NOMO-1 treated with dmso at 0.1 percent for 144 hours (cell line): Measurements from ENCODE around the gene BNC2.

ENCODE experiments used
- DNase-seq: peaks from one replicate; lab custom pipeline; 2025; ENCODE audit not compliant: unreplicated experiment; lab: John Stamatoyannopoulos, UW

BNC2 gene

DNA sequence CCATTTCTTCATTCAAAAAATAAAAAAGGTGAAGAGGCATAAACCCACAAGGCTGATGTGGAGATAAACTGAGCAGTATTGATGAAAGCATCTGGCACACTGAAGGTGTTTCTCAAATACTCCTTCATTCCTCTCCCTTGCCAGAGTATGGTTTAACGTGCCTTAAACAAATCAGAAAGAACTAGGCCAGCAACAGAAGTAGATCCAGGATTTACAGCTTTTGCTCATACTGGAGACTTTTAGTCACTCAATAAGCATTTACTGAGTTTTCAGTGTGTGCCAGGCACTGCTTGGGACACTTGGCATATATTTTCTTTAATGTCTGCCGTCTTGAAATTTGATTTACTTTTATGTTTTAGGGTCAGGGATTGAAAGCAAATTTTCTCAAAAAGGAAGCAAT lies 53.0 kb downstream of the BNC2 start:
- DNase-seq: no peak

DNA sequence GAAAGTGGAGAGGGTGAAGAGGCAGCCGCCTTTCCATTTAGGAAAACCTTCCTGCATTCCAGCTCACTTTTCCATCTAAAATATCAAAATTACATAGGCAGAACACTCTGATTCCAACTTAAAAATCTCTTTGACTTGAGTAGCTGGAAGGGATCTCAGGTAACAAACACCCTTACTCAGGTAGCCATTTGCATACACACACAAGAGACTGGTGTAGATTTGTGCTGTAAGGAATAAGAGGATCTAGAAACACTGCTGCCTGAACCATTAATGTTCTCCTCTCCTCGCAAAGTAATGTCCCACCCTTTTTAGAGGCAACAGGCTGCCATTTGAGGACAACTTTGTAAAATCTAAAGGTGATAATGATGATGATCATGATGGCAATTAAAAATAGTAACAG lies 53.5 kb downstream of the BNC2 start:
- DNase-seq: no peak

DNA sequence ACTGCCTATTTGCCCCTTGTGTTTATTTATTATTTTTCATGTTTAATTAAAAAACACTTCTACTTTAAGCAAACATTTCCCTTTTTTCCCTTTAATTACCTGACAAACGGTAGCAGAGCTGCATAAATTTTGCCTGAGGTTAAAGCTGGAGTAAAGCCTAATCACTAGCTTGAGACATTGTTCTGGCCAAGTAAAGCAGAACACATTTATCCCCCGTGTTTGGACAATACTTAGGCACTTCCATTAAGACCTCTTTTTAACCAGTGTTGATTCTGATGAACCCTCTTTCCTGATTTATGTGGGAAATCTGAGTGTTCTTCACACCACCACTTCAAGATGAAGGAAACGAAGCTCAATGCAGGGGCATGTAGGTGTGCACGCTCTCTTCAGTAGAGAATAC lies 54.5 kb downstream of the BNC2 start:
- DNase-seq: no peak

DNA sequence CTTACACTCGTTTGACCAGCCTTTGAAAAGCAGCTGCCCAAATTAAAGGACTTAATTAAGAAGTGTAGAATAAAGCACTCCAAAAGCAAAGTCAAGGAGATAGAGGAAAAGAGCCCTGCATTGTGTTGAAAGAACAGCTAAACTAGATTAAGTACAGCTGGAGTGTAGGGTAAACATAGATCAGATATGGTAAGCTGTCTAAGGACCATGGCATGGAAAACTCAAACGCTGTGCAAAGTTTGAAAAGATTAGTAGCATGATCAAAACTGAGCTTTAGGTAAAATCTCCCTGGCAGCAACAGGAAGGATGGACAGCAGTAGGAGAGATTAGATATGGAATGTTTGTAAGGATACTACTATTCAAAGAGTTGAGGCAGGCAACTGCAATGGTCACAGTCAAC lies 55.4 kb downstream of the BNC2 start:
- no peak for DNase-seq

DNA sequence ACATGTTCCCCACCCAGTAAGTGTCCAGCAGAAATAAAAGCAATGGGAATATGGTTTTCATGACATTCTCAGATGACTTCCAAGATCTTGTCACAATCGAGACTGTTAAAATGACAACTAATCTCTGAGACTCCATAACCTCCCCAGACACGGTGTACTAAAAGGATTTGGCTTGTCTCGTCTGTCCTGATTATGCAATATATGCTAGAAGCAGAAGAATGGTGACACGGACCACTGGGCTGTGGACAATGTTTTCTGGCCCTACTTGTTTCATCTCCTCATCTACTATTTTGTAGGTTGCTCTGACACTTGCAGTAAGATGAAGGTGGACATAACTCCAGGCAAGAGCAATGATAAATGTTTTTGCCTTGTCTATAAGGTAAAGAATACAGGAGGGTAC lies 56.6 kb downstream of the BNC2 start:
- DNase-seq: no peak

DNA sequence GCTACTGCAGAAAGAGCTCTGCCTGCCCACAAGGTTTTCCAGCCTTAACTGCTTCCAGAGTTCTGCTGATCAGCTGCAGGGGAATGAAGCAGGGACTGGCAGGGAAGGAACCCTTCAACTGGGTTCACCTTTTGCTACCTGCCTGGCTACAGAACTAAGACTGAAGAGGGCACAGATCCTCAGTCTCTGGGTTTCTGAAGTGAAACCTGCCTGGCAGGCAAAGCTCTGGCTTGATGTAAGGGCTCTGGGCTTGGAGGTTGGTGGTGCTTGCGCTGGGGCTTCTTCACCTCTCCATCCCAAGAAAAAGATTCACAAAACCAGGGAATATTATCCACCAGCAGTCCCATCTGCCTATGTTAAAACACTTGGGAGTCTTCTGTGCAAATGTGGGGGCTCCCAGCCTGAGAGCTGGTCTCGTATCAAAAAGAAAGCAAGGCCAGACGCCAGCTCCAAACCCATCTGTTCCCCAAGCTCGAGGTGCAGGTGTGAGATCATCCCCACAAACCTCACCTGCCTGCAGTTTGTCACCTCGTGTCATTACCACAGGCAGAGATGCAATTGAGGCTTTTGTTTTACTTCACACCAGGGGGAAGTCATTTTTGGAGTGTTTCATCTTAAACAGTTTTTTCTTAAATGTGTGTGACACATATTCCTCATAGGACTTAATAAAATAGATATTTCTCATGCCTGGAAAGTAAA lies 58.3 kb downstream of the BNC2 start:
- no peak for DNase-seq

DNA sequence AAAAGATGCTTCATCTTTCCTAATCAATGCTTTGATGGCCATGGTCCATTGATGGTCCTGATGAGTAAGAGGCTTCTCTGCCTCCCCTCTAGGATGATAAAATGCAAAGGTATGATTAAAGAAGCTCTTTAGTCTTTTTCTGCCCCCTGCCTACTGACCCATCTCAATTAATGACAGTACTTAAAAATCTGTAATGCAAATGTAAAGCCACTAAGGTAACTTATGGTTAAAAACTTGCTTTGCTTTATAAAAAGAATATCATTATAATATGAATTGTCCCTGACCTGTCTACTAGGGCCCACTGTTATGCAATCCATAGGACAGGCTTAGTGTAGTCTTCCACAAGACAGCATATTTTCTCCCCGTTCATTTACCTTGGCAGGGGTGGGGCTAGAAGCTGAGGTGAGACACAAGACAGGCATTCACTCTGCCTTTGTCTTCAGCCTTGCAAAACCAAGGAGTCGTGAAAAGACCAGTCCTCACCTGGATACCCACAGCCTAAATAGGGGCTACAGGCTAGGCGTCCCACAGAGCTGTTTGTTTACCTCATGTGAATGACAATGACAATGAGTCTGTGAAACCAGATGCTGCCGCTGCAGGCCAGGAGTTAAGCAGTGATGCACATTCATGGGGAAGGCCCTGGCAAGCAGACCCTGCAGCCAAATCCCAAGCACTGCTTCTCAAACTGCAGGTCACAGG lies 60.4 kb downstream of the BNC2 start:
- no peak for DNase-seq

DNA sequence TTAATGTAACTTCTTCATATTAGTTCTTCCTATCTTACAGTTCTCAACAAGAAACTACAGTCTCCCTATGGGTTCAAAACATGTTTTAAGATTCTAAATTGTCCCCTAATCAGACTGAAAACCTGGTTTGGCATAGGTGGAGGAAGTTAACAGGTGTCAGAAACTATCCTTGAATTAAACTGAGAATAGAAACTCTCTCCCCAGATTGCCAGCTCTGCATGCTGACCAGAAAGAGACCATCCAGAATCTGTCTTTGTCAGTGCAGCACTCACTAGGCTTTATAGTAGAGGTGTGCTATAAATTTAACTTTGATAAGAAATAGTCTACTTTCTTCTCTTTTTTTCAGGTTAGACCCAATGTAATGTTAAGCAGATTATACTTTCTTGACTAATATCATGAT lies 63.8 kb downstream of the BNC2 start:
- DNase-seq: no peak

DNA sequence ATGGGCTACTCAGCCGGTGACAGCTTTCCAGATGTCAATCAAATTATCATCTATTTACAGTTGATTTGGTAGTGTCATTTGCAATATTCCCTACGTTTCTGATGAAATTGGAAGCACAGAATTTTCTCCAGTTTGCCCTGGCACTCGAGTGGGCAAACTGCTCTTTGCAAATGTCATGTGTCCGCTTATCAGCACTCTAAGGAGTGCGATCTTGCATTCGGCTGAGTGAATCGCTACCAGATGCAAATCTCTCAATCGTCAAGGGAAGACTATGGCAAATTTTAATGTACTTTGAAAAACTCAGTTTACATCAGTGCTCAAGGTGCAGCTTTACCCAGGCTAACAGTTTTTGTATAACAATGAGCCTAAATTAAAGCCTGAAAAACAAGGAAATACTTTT lies 66.8 kb downstream of the BNC2 start:
- no peak for DNase-seq

DNA sequence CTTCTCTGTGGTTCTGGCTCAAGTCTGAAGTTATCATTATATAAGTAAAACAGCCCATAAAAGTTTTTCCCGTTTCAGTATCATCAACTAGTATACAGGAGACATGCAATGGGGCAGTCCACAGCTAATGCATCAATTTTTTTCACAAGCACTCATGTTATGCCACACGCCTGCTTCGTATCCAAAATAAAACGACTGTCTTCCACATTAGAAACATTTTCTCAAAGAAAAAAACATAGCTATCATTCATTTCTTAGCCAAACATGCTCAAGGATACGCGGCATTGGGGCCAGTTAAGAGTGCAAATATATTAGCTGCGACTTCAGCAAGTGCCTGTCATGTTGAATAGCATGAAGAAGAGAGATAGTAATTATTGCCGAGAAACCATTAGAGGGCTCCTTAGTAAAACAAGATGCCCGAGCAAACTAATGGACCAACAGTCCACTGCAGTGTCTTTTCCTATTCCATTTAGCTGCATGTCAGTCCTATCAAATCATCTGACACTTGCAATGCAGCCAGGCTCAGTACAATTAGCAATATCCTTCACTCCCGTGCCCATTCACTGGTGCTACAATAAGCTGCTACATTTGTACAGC lies 68.5 kb downstream of the BNC2 start:
- no peak for DNase-seq

DNA sequence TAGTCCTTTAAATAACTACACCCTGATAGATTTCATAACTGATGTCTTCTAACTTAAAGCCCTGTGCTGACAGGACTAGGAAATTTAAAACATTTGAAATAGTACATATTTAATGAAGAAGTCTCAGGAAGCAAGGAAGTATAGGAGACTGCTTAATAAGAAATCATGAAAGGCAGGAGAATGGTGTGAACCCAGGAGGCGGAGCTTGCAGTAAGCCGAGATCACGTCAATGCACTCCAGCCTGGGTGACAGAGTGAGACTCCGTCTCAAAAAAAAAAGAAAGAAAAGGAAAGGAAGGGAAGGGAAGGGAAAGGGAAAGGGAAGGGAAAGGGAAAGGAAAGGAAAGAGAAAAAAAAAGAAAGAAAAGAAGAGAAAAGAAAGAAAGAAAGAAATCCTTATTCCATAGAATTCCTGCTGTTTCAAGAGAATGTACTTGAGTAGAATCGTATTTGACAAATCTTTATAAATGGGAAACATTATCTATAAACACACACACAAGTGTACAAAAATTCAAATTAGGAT lies 74.1 kb downstream of the BNC2 start:
- no peak for DNase-seq

DNA sequence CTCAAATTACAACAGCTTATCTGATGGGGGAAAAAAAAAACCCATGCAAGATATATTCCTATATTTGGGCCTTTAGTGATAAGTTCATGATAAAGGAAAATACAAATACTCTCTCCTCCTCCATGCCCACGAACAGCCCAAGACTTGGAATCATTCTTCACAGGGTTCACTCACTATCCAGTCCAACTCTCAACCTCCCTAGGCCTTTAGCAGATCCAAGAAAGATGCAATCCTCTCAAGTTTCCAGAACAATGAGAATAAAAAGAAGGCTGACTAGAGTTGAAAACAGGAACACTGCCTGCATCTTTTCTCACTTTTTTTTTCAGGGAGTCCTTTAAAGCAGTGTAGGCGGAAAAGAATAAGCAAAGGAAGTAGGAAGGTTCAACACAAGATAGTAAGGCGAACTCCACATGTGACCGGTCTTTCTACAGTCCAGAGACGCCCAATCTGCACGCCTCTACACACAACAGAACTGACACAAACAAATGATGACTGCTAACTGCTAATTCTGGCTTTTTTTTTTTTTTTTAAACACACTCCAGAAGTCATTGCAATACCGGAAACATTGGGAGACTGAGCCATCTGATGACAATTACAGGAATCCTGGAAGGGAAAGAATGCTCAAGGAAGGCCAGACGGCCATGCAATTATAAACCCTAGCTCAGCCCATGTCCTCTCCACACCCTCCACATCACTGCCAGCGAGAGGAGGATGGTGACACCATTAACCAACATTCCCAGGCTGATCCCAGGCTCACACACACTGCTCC lies 75.4 kb downstream of the BNC2 start:
- no peak for DNase-seq

DNA sequence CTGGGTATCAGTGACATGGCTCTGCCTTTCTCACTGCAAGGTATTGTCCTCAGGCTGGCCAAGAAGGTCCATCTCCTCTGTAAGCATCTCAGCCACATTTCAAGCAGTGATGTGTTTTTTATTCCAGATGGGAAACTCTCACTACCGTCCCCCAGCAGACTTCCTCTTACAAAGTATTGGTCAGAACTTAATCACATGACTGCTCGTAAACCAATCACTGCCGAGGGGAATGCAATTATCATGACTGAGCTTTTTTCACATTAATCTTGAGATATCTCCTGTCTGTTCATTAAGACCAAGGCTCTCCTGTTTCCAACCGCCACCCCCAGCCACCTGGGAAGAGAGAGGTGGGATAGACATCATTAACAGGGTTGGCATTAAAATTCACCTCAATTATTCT lies 76.4 kb downstream of the BNC2 start:
- DNase-seq: no peak

DNA sequence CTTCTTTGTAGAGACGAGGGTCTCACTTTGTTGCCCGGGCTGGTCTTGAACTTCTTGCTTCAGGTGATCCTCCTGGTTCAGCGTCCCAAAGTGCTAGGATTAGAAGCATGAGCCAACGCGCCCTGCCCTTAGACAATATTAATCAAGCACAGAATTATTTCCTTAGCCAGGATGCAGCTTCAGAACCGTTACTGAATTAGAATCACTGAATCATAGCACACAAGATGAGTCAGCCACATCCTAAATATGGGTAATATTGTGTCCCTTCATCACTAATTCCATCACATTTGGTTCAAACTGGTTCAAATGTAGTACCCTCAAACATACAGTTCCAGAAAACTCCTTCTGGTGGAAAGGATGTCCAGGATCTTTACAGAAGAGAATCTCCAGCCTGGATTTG lies 82.7 kb downstream of the BNC2 start:
- no peak for DNase-seq

DNA sequence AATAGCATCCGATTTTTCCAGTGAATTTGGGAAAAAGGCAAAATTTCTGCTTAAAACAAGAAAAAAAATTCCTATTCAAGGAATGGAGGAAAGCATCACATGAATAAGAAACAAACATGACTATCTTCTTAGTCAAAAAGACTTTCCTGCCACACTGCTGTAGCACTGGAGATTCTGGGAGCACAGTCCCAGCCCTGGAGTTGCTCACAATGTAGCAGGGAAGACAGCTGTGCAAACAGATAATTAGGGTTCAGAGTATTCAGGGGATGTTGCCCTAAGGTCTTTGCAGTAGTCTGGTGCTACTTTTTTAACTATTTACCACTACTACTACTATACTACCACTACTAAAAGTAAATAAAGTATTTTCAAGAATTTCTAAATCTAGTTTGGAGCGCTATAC lies 86.5 kb downstream of the BNC2 start:
- no peak for DNase-seq

DNA sequence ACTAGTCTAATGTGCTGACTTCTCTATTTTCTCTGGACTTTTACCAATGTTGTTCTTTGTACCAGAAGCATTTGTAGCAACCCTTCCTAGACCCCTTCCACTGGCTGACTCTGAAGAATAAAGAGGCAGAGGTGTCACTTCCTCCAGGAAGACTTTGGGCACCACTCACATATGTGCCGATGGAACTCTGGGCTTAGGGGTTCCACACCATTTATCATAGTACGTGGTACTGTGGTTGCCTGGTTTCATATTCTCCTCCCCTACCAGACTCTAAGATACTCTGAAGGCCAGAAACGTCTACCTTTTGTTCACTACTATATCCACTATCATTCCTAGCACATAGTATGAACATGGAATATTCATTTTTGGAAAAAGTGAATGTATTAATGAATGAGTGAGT lies 88.0 kb downstream of the BNC2 start:
- no peak for DNase-seq

DNA sequence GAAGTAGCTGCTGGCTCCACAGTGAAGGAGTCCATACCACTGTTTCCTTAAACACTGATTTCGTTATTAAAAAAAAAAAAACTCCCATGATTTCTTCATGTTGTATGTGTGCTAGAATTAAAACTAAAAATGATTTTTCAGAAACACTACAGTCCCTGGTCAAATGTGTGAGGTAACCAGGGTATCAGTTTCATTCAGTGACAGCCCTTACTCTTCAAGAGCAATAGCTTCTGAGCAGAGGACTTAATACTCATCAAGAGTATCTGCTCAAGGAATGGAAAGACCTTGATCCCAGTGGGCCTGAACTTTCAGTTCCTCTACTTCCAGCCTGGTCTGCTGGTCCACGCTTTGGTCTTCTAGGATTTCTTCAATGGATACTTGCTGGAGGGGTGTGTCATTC lies 95.1 kb downstream of the BNC2 start:
- DNase-seq: no peak

DNA sequence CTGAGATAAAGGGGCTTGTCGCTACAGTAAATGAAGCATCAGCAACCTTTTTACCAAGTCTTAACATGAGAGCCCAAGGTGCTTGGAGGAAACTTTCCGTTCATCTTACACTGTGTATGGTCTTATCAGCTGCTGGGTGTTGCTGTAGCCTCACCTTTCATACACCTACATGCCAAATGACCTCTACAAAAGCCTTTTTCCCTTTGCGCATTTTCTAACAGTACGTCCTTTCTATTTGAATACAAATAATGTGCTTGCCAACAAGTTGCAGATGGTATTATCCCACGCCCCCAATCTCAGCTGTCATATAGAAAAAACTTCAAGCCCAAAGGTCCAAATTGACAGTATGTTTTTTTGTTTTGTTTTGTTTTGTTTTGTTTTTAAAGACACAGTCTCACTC lies 96.9 kb downstream of the BNC2 start:
- no peak for DNase-seq

DNA sequence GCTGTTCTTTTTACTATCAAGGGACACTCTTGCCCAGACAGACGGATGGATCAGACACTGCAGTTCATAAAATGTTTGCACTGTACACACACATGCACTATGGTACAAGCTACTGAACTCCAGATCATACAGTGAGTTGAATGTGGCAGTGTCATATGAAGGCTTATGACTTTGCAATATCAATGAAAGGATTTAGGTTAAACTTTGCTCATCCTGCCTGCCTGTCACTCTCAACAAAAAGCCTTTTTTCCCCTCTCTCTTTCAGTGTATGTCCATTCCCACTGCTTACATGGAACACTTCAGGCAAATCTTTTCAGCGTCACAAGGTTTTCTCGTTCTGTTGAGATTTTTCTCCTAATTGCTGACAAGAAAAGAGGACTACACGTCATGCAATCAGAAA lies 97.4 kb downstream of the BNC2 start:
- no peak for DNase-seq

DNA sequence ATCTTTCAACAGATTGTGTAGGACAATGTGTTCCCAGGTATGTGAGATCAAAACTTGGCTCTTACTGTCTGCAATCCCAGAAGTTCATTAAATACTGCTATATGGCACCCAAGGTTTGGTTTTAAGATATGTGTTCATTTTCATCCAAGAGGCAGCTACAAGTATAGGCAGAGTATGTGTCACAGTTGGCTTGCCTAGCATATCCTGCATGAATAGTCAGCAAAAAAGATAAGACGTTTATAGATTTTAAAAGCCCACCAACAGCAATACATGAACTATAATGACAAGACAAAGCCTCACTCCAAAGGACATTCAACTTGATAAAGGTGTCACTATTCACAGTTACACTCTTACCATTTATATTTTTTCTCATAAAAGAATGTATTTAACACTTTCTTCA lies 99.1 kb downstream of the BNC2 start:
- no peak for DNase-seq

DNA sequence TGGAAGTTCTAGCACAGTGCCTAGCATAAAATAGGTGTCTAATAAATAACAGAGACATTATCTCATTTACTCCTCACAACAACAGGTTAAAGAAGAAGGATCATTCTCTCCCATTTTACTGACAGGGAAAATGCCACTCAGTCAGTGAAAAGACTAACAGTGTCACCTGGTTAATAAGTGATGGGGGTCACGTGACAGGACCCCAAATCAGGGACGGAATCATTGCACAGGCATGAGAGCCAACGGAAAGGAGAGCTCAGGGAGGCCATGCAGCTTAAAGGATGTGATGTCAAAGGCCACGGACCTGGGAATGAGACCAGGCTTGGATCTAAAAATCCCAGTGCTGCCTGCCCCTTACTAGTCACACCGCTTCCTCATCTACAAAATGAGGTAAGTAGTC lies 101.2 kb downstream of the BNC2 start:
- no peak for DNase-seq

DNA sequence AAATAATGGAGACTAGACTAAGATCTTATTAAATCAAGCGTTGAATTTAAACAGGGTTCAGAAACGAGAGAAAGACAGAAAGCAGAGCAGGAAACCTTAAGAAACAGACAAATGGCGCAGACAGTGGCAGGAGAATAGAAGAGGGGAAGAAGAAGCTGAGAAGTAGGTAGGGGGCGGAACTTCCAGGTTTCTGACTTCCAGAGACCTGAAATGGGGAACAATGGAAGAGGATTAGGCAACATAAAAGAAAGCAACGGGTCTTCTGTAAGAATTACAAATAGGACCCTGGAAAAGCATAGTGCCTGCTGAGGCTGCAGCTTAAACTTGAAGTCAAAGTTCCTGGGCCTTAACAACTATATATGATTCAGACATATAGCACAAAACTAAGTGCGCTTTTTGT lies 101.7 kb downstream of the BNC2 start:
- no peak for DNase-seq
